Dedifferentiated amniotic fluid mesenchymal stem cell (primary cell): Measurements from ENCODE around the gene BUB1.
"Not testable (repeated sequence)": the region's sequence is repeated elsewhere in the genome, so short reads cannot be mapped to it uniquely, and the experiment has no call there.

Experiments used
- DNase-seq: peaks from one replicate; pipeline ENCODE4 v3.0.0-alpha.2; 2016; ENCODE audit errors: extremely low spot score

The BUB1 gene

DNA sequence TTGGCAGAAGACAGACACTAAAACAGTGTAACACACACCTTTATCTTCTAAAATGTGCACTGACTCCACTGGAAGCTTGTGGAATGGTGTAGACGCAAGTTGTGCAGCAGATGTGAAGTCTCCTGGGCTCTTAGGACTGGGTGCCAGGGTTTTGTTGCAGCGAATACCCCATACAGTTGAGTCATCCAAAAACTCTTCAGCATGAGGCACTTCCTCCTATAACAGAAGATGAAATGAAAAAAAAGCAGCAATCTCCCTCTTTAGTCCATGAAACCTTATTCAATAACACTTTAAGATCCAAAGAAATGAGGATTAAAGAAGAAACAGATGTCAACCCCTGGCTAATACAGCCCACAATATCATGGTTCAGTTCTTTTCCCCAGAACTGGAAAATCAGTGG lies 22.2 kb downstream of the BUB1 start:
- DNase-seq = peak; percentile 31

DNA sequence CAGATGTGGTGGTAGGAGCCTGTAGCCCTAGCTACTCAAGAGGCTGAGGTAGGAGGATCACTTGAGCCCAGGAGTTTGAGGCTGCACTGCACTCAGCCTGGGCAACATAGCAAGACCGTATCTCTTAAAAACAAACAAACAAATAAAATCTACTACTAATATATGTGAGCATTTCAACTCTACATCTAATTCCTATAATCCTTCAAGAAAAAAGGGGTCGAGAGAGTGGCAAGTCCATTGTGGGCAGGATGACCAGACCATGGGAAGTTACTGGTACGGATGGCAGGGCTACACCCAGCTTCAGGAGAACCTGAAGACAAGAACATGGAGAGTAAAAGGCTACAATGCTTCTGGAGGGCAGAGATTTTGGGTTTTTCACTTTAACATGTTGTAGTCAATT lies 24.0 kb downstream of the BUB1 start:
- DNase-seq = no peak

DNA sequence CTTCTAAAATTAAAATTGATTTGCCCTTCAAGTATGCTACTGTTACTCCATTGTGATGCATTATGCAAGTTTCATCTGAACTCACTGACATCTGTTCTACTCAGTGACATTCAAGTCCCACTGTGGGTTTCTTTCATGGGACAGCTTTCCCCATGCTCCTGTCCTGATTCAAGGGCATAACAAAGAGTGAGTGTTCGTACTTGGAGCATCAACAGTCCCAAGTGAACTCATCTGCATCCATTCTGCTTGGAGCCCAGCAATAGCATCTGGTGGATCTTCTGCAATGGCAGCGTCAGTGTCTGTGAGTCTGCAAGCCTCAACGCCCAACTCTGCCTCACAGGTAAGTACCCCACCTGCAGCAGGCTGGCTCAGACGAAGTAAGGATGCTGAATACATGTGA lies 27.5 kb downstream of the BUB1 start:
- no peak for DNase-seq

DNA sequence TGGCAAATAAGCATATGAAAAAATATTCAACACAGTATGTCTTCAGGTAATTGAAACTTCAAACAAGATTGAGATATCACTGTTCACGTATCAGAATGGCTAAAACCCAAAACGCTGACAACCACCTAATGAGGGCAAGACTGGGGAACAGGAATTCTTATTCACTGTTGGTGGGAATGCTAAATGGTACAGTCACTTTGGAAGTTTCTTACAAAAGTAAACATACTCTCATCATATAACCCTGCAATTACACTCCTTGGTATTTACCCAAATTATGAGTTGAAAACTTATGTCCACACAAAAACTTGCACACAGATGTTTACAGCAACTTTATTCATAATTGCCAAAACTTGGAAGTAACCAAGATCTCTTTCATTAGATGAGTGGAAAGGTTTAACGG lies 30.1 kb downstream of the BUB1 start:
- DNase-seq = no peak

DNA sequence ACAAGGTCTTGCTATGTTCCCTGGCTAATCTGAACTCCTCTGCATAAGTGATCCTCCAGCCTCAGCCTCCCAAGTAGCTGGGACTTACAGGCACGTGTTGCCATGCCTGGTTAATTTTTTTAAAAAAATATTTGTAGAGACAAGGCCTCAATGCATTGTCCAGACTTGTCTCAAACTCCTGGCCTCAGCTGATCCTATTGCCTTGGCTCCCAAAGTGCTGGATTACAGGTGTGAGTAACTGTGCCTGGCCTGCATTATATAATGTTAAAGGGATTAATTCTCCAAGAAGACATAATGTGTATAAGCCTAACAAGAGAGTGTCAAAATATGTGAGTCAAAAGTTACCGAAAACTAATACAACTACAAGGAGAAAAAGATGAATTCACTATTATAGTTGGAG lies 32.2 kb downstream of the BUB1 start:
- DNase-seq = no peak

DNA sequence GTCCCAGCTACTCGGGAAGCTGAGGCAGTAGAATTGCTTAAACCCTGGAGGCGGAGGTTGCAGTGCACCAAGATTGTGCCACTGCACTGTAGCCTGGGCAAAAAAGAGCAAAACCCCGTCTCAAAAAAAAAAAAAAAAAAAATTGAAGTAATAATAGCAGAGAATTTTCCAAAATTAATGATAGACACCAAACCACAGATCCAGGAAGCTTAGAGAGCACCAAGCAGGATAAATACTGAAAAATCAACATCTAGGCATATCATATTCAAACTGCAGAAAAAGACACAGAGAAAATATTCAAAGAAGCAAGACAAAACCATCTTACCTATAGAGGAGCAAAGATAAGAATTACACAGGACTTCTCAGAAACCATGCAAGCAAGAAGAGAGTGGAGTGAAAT lies 33.5 kb downstream of the BUB1 start:
- no peak for DNase-seq

DNA sequence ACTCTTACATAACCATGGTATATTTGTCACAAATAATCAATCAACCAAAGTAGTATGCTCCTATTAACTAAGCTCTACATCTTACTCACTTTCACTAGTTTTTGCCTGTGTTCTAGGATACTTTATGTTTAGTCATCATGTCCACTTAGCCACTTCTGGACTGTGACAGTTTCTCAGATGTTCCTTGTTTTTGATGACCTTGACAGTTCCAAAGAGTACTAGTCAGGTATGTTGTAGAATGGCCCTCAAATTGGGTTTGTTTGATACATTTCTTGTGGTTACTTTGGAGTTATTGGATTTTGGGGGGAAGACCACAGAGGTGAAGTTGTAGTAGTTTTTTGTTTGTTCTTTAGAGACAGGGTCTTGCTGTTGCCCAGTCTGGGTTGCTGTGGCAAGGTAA lies 35.5 kb downstream of the BUB1 start:
- no peak for DNase-seq

DNA sequence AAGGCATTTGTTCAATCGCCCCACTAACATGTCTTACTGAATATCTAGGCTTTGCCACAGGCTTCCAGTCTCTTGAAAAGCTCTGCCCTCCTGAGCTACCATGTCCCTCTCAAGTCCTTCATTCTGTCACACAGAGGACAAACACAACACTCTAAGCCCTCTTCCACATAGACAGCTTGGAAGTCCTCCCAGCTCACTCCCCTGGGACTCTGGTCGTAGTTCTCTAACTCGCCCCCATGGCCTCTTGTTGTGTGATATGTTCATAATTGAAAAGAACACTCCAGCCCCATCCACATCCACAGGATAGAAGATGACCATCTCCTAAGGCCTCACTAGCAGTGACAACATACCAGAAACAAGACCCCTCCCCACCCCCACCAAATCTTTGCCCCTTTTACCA lies 37.9 kb downstream of the BUB1 start:
- DNase-seq = no peak

DNA sequence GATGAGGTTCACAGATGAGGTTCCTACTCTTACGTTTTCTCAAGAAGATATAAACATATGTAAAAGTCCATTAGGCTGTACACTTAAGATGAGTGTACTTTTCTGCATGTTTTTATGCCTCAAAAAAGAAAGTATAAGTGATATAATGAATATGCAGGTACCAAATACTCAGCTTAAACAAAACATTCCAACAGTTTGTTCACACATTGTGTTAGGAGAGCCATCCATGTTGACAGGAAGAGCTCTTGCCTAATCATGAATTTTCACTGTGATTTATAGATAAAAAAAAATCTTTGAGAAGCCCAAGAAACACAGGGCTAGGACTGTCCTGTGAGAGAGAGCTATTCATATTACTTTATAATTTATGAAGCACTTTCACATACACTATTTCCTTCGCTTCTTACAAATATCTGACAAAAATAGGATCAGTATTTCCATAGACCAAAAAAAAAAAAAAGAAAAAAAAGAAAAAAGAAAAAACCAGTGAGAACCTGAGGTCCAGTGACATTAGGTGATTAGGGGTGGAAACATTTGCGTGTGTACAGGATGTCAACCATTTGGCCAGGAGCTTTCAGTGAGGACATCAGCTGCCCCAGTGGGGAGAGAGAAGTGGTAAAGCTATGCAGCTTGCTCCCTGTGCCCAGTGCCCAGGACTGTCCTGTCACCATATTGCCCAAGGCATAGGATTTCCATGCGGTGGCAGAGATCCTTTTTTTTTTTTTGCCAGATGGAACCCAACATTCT lies 38.7 kb downstream of the BUB1 start:
- DNase-seq = no peak

DNA sequence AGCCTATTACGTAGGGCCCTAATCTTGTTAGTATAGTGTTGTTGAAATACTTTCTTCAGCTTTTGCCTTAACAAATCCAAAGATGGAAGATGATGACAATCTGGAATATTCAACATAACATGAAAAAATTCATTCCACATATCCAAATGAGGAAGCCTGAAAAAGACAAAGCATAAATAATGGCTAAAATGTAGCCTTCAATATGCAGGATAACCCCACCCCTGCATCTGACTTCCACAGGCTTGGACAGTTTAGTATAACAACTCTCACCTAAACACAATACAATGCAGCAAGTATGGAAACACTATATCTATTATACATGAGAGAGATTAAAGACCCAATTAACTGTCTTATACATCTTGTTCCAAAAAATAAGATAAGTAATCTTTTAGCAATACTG lies 39.9 kb downstream of the BUB1 start:
- DNase-seq = no peak

DNA sequence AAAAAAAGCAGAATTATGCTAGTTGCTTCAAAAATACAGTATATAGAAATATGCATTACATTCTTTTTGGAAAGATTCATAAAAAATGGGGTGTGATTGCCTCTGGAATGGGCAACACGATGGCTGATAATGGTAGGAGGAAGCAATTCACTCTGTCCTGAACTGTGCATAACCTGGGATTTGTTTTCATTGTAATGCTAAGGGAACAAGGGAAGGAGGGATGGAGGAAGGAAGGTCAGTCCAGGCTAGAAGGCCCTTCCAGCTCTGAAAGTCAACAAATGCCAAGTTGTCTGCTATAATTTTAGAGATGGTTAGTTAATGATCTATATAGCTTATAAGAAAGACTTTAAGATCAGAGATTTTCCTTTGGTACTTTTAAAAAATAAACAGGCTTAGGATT lies 40.8 kb downstream of the BUB1 start:
- no peak for DNase-seq

DNA sequence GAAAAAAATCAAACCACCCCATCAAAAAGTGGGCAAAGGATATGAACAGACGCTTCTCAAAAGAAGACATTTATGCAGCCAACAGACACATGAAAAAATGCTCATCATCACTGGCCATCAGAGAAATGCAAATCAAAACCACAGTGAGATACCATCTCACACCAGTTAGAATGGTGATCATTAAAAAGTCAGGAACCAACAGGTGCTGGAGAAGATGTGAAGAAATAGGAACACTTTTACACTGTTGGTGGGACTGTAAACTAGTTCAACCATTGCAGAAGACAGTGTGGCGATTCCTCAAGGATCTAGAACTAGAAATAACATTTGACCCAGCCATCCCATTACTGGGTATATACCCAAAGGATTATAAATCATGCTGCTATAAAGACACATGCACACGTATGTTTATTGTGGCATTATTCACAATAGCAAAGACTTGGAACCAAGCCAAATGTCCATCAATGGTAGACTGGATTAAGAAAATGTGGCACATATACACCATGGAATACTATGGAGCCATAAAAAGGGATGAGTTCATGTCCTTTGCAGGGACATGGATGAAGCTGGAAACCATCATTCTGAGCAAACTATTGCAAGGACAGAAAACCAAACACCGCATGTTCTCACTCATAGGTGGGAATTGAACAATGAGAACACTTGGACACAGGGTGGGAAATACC lies 41.8 kb downstream of the BUB1 start:
- not testable (repeated sequence) for DNase-seq

DNA sequence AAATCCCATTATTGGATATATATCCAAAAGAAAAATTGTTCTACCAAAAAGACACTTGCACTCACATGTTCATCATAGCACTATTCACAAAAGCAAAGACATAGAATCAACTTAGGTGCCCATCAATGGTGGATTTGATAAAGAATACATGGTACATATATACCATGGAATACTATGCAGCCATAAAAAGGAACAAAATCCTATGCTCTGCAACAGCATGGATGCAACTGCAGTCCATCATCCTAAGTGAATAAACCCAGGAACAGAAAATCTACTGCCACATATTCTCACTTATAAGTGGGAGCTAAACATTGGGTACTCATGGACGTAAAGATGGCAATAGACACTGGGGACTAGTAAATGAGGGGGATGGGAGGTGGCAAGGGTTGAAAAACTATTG lies 50.5 kb downstream of the BUB1 start:
- not testable (repeated sequence) for DNase-seq

DNA sequence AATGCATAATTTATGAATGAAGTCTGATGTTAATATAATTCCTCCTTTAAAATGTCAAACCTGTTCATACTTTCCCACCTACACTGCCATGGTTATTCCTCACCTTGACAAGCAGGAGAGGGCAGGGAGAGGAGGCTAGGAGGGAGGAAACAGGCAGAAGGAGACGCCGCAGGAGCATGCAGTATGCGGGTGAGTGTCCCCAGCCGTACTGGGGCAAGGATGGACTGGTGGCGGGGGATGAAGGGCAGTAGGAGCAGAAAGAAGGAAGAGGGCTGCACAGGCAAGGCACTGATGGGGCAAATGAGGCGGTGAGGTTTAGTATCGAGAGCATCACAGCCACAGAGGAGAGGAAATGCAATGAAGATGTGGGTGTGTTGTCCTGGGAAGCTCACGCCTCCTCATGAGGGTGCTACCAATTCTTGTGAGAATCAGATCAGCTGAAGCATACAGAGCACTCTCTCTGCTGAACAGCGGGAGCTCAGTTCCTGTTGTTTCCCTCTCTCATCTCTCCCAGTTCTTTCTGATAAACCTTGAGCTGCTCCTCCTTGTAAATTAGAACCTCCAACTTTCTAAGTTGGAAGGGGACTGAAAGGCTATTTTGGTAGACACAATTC lies 58.4 kb downstream of the BUB1 start:
- DNase-seq = not testable (repeated sequence)

DNA sequence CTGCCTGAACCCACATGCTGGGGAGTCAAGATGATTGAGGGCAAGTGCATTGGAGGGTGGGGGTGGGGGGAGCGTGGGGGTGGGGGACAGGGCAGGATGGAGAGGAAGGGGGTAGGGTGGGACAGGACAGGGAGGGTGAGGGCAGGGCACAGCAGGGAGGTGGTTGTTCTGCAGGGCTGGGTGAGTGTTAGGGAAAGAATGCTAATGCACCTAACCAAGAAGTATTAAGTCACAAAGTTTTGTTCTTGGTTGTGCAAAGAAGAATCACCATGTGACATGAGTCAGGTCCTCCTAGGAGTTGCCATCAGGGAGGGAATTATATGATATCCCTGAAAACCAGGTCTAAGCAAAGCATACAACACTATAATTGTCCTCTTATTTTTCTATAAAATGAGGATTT lies 63.9 kb downstream of the BUB1 start:
- not testable (repeated sequence) for DNase-seq

DNA sequence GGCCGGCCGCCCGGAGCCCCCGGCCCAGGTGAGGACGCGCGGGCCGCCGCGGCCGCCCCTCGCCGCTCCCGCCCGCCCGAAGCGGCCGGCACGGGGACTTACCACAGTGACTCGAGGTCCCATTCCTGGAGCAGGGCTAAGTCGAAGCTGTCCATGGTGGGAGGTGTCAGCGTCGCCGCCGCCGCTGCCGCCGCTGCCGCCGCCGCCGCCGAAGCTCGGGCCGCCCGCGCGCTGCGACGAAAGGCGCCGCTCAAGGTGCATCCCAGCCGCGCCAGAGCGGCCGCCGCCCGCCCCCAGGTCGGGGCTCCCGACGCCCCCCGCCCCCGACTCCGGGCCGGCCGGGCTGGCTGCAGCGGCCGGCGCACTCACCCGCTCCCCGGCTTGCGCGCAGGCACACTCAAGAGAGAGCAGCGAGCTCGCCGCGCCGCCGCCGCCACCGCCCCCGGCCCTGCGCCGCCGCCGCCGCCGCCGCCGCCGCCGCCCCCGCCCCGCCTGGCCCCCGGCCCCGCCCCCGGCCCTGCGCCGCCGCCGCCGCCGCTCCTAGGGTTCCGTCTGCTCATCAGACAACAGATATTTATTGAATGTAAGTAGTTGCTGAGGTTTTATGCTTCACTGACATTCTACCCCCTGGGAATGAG lies 67.1 kb downstream of the BUB1 start:
- not testable (repeated sequence) for DNase-seq

DNA sequence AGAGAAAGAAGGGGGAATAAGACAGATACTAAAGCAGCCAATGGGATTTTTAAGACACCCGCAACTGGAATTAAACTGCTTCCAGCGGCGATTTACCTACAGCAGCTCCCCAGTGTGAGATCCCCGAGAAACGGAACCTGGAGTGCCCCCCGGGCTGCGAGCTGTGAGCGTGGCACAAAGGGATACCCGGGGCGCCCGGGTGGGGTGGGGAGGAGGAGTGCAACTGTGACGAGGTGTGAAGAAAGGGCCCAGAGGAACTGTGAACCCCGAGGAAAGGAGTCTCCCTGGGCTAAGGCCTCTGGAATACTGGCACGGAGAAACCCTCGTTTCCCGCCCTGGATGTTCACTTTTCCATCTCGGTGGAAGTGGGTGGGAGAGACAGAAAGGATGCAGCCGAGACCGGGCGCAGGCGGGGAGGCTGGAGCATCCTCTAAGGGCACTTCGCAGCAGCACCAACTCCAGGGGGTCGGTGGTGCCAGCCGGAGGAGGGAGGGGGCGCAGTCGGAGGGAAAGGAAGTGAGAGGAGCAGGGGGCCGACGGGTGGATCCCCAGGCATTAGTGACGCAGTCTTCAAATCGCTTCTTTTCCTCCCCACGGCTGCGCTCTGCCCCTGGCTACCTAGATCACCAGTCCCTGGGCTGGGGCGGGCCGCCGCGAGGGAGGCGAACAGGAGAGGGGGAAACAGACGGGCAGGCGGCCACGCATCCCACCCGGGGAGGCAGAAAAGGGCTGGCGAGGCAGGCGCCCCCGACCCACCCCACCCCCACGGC lies 67.8 kb downstream of the BUB1 start:
- not testable (repeated sequence) for DNase-seq

DNA sequence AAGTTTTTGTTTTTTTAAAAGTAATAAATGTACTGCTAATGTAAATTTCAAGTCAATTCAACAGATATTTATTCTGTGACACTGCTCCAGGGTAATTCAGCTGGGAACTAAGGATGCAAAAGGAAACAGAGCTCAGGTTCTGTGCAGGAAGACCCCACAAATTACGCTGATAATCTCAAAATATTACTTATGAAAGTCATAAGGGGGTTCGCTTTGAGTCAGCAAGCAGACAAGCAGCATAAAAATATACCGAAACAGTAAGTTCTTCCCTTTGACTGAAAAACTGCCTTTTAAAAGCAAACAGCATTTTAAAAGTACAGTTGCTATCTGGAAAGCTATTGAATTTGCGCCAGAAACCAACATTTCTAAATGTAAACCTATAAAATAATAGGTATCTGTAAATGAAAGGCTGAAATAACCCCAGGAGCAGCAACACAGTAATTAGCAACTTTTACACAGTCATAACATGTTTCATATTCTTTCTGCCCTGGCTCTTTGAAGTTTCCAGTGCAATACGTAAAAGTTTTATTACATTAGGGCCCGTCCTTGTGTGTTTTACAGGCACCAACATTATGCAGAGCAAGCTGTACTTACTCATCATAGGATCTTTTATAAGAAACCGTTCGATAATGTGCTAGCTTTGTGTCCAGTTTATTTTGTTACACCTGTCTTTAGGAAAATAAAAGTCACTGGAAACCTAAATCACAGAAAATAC lies 68.9 kb downstream of the BUB1 start:
- DNase-seq = not testable (repeated sequence)

DNA sequence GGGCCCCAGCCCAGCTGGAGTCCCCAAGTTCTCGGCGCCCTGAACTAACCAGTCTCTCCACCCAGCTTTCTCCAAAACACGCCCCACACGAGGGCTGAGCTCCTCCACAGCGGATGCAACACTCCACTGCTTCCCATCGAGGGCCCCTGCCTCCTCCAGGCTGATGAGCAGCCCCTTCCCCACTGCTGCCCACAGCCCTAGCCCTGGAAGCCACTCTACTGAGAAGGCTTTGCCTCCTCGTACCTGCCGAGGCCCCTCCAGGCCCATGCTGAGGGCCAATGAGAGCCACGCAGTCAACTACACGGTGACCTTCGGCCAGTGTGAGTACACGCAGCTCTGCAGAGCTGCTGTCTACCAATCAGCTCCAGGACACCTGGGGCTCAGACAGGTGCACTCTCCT lies 72.8 kb downstream of the BUB1 start:
- not testable (repeated sequence) for DNase-seq

DNA sequence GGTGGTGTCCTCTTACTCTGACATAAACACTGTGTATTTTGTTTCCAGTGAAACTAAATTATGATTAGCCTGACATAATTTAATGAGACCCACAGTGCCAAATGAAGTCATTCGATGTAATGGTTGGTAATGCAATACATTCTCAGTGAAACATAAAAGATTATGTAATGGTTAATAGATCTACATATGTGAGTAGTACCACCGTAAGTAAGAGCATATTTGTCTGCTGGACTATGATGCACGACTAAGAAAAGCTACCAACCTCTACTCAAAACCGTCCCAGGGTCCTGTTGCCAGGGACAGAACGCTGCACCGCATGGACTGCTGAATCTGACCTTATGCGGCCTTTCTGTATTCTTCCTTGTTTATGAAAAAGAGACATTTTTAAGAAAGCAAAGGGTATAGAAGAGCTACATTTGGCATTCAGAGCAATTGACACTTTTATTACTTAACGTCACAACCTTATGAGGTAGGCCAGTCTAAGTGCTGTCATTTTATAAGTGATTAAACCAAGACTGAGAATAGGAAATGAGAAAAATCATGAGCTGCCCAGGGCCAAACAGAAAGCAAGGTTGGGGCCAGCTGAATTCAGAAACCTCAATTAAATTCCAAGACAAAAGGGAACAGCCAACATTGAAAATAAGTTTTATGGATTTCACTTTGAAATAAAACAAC lies 73.8 kb downstream of the BUB1 start:
- DNase-seq = not testable (repeated sequence)

DNA sequence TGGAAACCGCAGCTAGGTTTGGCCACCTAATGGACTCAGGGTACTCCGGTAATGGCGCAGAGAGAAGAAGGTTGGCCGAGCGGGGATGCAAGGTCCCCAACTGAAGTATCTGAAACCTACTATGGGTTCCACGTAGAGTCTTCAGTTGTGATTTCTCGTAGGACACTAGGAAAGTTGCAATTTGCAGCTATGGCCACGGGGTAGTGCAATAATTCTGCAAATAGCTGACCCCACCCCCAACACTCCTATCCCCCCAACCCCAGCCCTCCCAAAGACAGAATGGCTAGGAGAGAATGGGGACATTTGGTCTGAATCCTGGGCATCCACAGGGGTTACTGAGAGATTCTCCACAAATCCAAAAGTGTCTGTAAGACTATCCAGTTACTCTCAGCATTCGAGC lies 75.7 kb downstream of the BUB1 start:
- DNase-seq = not testable (repeated sequence)
